Testis (tissue), 3 donors: ENCODE results near the gene HECTD4. TPM values are rescaled to one million over a fixed set of nuclear protein-coding genes. Genes with fewer than 3 reads are reported as not detected.

Experiments
- DNase-seq: peaks from one replicate; pipeline ENCODE4 v3.0.0-alpha.2; 2019
- H3K27ac ChIP-seq, 2 donors: fragments of 200-600 bp; sonication (generic); one replicate each; pipeline ENCODE4 v1.5.1; 2019
- H3K27me3 ChIP-seq: fragments of 200-600 bp; sonication (generic); one replicate; pipeline ENCODE4 v1.5.1; 2019
- H3K36me3 ChIP-seq: fragments of 200-600 bp; sonication (generic); one replicate; pipeline ENCODE4 v1.5.1; 2017; ENCODE audit warnings: low read depth; ENCODE audit errors: missing control alignments
- H3K4me1 ChIP-seq: fragments of 200-600 bp; sonication (generic); one replicate; pipeline ENCODE4 v1.5.1; 2019
- H3K4me3 ChIP-seq, 2 donors: fragments of 200-600 bp; sonication (generic); one replicate each; pipeline ENCODE4 v1.5.1; 2017 to 2019
- H3K9me3 ChIP-seq: fragments of 200-600 bp; sonication (generic); one replicate; pipeline ENCODE4 v1.5.1; 2017
- CTCF ChIP-seq, 3 experiments: fragments of 450-650 bp in 2 of 3; fragments of 200-600 bp in 1 of 3; sonication (generic) in 1 of 3; IDR thresholded peaks; one replicate each; pipeline ENCODE4 v1.5.1; 2016 to 2019; ENCODE audit warnings: antibody characterized with exemption in 3 of 3, mild to moderate bottlenecking in 2 of 3, moderate library complexity in 1 of 3
- POLR2A ChIP-seq: fragments of 450-650 bp; IDR thresholded peaks from one replicate; pipeline ENCODE4 v1.6.1; 2017; ENCODE audit warnings: antibody characterized with exemption, mild to moderate bottlenecking, moderate library complexity
- WGBS, 2 donors: methylation state at CpG; one replicate each; pipeline ENCODE4 v1.1.5; 2018; 5-methylcytosine and 5-hydroxymethylcytosine counted together
- intact Hi-C: fragments of 100-400 bp; cut with DNase I; formaldehyde crosslinking; loops from one replicate; pipeline ENCODE4 v1.15.1; 2023; ENCODE audit warnings: low total_unique reads
- polyA plus RNA-seq: library from polyadenylated mRNA; stranded (reverse); fragments of 350-450 nt; fragmentation: Illumina TruSeq; extraction: RNeasy Lipid Tissue Mini Kit (QIAGEN cat#74804); gene quantifications from one replicate; pipeline ENCODE4 v1.2.3, GENCODE V29; 2014; ENCODE audit warnings: low read depth, low replicate concordance; ENCODE audit not compliant: insufficient read depth
- total RNA-seq, 2 donors: library from RNA; depleted of rRNA; stranded (reverse); fragments of >200 nt; gene quantifications; one replicate each; pipeline ENCODE4 v1.2.3, GENCODE V29; 2016

HECTD4 gene
- total and polyA plus RNA-seq, 3 donors from 2014 or later, result 49.6 to 91.8 (median 68.8) TPM

GRCh38 chr12:112199136-112199535 lies 183.1 kb downstream of the HECTD4 start:
- Histone ChIP-seq H3K27ac (no peak overlapping the region), H3K4me1 (no peaks in the 10 kb centered on the region), H3K36me3 (no peaks in the 10 kb centered on the region), H3K9me3 (no peaks in the 10 kb centered on the region), H3K27me3 (no peaks in the 10 kb centered on the region), H3K4me3 (no peak overlapping the region)
- 77 to 81% methylated on average over 4 of the region's 4 CpGs for WGBS, 2 donors
- no peak for DNase-seq
- TF ChIP-seq CTCF (IDR thresholded peaks at IDR 0.05) (no peak), POLR2A (no peak)
- intact Hi-C loops, result no loop called here

- Histone ChIP-seq H3K27me3 (no peaks in the 10 kb centered on the region), H3K36me3 (no peaks in the 10 kb centered on the region), H3K27ac (no peak overlapping the region), H3K9me3 (no peaks in the 10 kb centered on the region), H3K4me3 (no peak overlapping the region), H3K4me1 (no peaks in the 10 kb centered on the region)
- 83 to 87% methylated on average over 9 of the region's 9 CpGs for WGBS, 2 donors
- TF ChIP-seq POLR2A (no peak), CTCF (IDR thresholded peaks at IDR 0.05) (peak in 2 of 3 experiments; percentile 42 to 44)
- intact Hi-C loops, result no loop called here
- DNase-seq, result peak; percentile 78
These were observed 184.0 kb downstream of the HECTD4 start for GRCh38 chr12:112198120-112198733.

DNA sequence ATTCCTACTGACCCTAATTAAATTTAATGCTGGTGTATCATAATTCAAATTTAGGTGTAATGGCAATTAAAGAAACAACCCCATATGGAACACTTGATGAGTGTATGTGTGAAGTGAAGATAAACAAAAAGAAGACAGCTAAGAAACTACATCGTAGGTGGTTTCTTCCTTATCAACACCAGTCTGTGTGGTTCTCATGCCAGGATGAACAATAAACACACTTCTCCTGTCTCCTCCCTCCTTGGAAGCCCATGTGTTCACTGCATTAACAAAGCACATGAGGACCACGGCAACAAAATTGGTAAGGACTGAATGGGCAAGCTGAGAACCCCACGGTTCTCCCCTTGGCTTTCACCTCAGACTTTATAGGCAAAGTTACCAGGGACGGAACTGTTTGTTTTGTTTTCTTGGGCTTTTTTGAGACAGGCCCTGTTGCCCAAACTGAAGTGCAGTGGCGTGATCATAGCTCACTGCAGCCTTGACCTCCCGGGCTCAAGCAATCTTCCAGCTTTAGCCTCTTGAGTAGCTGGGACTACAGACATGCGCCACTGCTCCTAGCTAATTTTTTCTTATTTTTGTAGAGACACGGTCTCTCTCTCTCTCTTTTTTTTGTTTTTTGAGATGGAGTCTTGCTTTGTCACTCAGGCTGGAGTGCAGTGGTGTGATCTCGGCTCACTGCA lies 185.9 kb downstream of the HECTD4 start:
- TF ChIP-seq POLR2A (no peak), CTCF (IDR thresholded peaks at IDR 0.05) (no peak)
- no peak overlapping the region for H3K4me3 ChIP-seq
- peak overlapping the region in 1 of 2 donors; percentile 63 for H3K27ac ChIP-seq
- 62 to 63% methylated on average over 9 of the region's 9 CpGs for WGBS, 2 donors
- no peaks in the 10 kb centered on the region for H3K36me3 ChIP-seq
- H3K27me3 ChIP-seq, result no peaks in the 10 kb centered on the region
- no peaks in the 10 kb centered on the region for H3K4me1 ChIP-seq
- H3K9me3 ChIP-seq, result no peaks in the 10 kb centered on the region
- peak; percentile 56 for DNase-seq
- intact Hi-C loops, result no loop called here

DNA sequence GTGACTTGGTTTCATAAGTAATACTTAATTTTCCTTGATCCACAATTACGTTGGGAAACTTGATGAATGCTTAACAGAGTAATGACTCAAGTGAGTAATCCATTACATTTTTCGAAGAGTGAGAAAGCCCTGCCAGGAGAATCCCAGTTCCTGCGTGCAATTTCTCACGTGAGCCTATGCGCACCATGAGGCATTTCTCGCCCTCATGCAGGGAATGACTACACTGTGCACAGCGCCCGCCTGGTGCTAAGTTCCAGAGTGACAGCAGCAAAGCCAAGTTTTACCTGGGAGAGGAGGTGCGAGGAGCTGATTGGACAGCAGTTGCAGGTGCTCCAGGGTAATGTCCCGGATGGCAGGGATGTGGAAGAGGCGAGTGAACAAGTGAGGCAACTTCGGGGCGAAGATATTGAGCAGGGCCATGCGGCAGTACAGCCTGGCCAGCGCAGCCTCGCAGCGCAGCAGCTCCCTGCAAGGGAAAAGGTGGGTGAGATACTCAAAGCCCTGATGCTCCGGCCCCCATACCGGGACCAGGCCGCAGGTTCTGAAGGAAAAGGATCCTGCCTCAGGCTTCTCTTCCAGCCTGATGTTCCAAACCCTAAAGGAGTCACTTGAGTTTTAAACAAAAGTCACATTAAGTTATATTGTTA lies 187.5 kb downstream of the HECTD4 start:
- Histone ChIP-seq H3K36me3 (no peaks in the 10 kb centered on the region), H3K4me1 (no peaks in the 10 kb centered on the region), H3K9me3 (no peaks in the 10 kb centered on the region), H3K4me3 (no peak overlapping the region), H3K27ac (no peak overlapping the region), H3K27me3 (no peaks in the 10 kb centered on the region)
- TF ChIP-seq CTCF (IDR thresholded peaks at IDR 0.05) (no peak), POLR2A (no peak)
- intact Hi-C loops, result no loop called here
- 94% methylated on average over 20 of the region's 20 CpGs for WGBS, 2 donors
- DNase-seq, result no peak
